ENCODE data around the gene CXCL14.
"Not testable (repeated sequence)": the region's sequence is repeated elsewhere in the genome, so short reads cannot be mapped to it uniquely, and the experiment has no call there.

- TF ChIP-seq CTCF (IDR thresholded peaks at IDR 0.05); POLR2A (IDR thresholded peaks at IDR 0.05; ENCODE audit: low read depth); EP300 (IDR thresholded peaks at IDR 0.05); POLR2AphosphoS5 (IDR thresholded peaks at IDR 0.05): not testable (repeated sequence)
Observed at GRCh38 chr5:135529576-135529975, 49.2 kb downstream of the CXCL14 start.
